ENCODE measurements around the gene TMPRSS11E.
"Not testable (repeated sequence)": the region's sequence is repeated elsewhere in the genome, so short reads cannot be mapped to it uniquely, and the experiment has no call there.

The TMPRSS11E gene

GRCh38 chr4:68406479-68406859 lies 40.8 kb upstream of the TMPRSS11E start:
- H3K4me3 ChIP-seq (replicated peaks; ENCODE audit: insufficient read depth, low read length), result no peak overlapping the region
- no peak overlapping the region for H3K27ac ChIP-seq (replicated peaks)
- TF ChIP-seq SPI1 (IDR thresholded peaks at IDR 0.05; ENCODE audit: borderline replicate concordance, low read depth), result no peak
- TF ChIP-seq REST (IDR thresholded peaks at IDR 0.05; ENCODE audit: insufficient replicate concordance, low read depth), result no peak
- TF ChIP-seq POLR2AphosphoS5 (IDR thresholded peaks at IDR 0.05; ENCODE audit: low read depth), result no peak
- TF ChIP-seq CTCF (IDR thresholded peaks at IDR 0.05; ENCODE audit: insufficient read depth, low read length), result no peak
- TF ChIP-seq GABPA (IDR thresholded peaks at IDR 0.05; ENCODE audit: low read depth), result no peak

GRCh38 chr4:68407015-68407867 lies 40.0 kb upstream of the TMPRSS11E start:
- H3K27ac ChIP-seq (replicated peaks); H3K4me3 ChIP-seq (replicated peaks; ENCODE audit: insufficient read depth, low read length); DNase-seq (ENCODE audit: low read depth in 1 of 2, low spot score in 1 of 2); H3K27me3 ChIP-seq (ENCODE audit: insufficient read depth, poor library complexity, severe bottlenecking): not testable (repeated sequence)

More at GRCh38 chr4:68406479-68406859, 40.8 kb upstream of the TMPRSS11E start:
- H3K27me3 ChIP-seq (ENCODE audit: insufficient read depth, poor library complexity, severe bottlenecking), result no peaks in the 10 kb centered on the region
- no peak for DNase-seq (ENCODE audit: low read depth in 1 of 2, low spot score in 1 of 2)

- H3K27me3 ChIP-seq (ENCODE audit: insufficient read depth, poor library complexity, severe bottlenecking), result no peaks in the 10 kb centered on the region
- no peak overlapping the region for H3K4me3 ChIP-seq (replicated peaks; ENCODE audit: insufficient read depth, low read length)
- no peak for TF ChIP-seq REST (IDR thresholded peaks at IDR 0.05; ENCODE audit: insufficient replicate concordance, low read depth)
- no peak for TF ChIP-seq CTCF (IDR thresholded peaks at IDR 0.05; ENCODE audit: insufficient read depth, low read length)
- no peak for TF ChIP-seq SPI1 (IDR thresholded peaks at IDR 0.05; ENCODE audit: borderline replicate concordance, low read depth)
- TF ChIP-seq GABPA (IDR thresholded peaks at IDR 0.05; ENCODE audit: low read depth), result no peak
- TF ChIP-seq POLR2AphosphoS5 (IDR thresholded peaks at IDR 0.05; ENCODE audit: low read depth), result no peak
- no peak overlapping the region for H3K27ac ChIP-seq (replicated peaks)
- no peak for DNase-seq (ENCODE audit: low read depth in 1 of 2, low spot score in 1 of 2)
Measured at GRCh38 chr4:68407868-68408190, 39.4 kb upstream of the TMPRSS11E start.

GRCh38 chr4:68410149-68410548 lies 37.1 kb upstream of the TMPRSS11E start:
- TF ChIP-seq POLR2AphosphoS5 (IDR thresholded peaks at IDR 0.05; ENCODE audit: low read depth), result no peak
- no peak for DNase-seq (ENCODE audit: low read depth in 1 of 2, low spot score in 1 of 2)
- Histone ChIP-seq H3K4me3 (replicated peaks; ENCODE audit: insufficient read depth, low read length) (no peak overlapping the region), H3K27ac (replicated peaks) (no peak overlapping the region), H3K27me3 (ENCODE audit: insufficient read depth, poor library complexity, severe bottlenecking) (no peaks in the 10 kb centered on the region)

- Histone ChIP-seq H3K4me3 (replicated peaks; ENCODE audit: insufficient read depth, low read length) (no peak overlapping the region), H3K27ac (replicated peaks) (no peak overlapping the region), H3K27me3 (ENCODE audit: insufficient read depth, poor library complexity, severe bottlenecking) (no peaks in the 10 kb centered on the region)
- DNase-seq (ENCODE audit: low read depth in 1 of 2, low spot score in 1 of 2), result no peak
- TF ChIP-seq SPI1 (IDR thresholded peaks at IDR 0.05; ENCODE audit: borderline replicate concordance, low read depth) (no peak), REST (IDR thresholded peaks at IDR 0.05; ENCODE audit: insufficient replicate concordance, low read depth) (no peak), POLR2AphosphoS5 (IDR thresholded peaks at IDR 0.05; ENCODE audit: low read depth) (no peak), GABPA (IDR thresholded peaks at IDR 0.05; ENCODE audit: low read depth) (no peak), CTCF (IDR thresholded peaks at IDR 0.05; ENCODE audit: insufficient read depth, low read length) (no peak)
Measured at GRCh38 chr4:68410643-68411042, 36.6 kb upstream of the TMPRSS11E start.

- H3K27me3 ChIP-seq (ENCODE audit: insufficient read depth, poor library complexity, severe bottlenecking); H3K27ac ChIP-seq (replicated peaks); DNase-seq (ENCODE audit: low read depth in 1 of 2, low spot score in 1 of 2); H3K4me3 ChIP-seq (replicated peaks; ENCODE audit: insufficient read depth, low read length): not testable (repeated sequence)
Measured at GRCh38 chr4:68412031-68412430, 35.2 kb upstream of the TMPRSS11E start.
